B cell (primary cell): ENCODE data around the gene EPB41L2. TPM values are rescaled to one million over a fixed set of nuclear protein-coding genes. Genes with fewer than 3 reads are reported as not detected.

ENCODE experiments used
- ATAC-seq: fragments of 200-7000 bp; cut with Tn5 transposase; one replicate; pipeline ENCODE4 v1.10.0; 2021; ENCODE audit warnings: low read depth, mild to moderate bottlenecking, moderate number of reproducible peaks, moderate library complexity
- CTCF ChIA-PET: fragments of 350-600 bp; sonication (Branson Sonifier 250); formaldehyde crosslinking; loops from one replicate; lab custom pipeline; 2021; ENCODE audit warnings: antibody characterized with exemption, inconsistent platforms; lab: Charles Lee
- POLR2A ChIA-PET: fragments of 350-600 bp; sonication (Branson Sonifier 250); formaldehyde crosslinking; loops from one replicate; lab custom pipeline; 2021; ENCODE audit warnings: antibody characterized with exemption; lab: Charles Lee
- DNase-seq: peaks from one replicate; pipeline ENCODE4 v3.0.0; 2013
- H2AFZ ChIP-seq: 2 replicates; pipeline ENCODE4 v1.6.1; 2012; ENCODE audit warnings: mild to moderate bottlenecking, low read depth, low read length; ENCODE audit not compliant: insufficient read depth, poor library complexity, severe bottlenecking
- H3K27ac ChIP-seq, 2 donors: 1 replicate in 1 of 2; 2 replicates in 1 of 2; pipeline ENCODE4 v1.5.1; 2012 to 2013; ENCODE audit warnings: low read length in 2 of 2, mild to moderate bottlenecking in 2 of 2, moderate library complexity in 1 of 2
- H3K27me3 ChIP-seq, 4 experiments: fragments of 200-600 bp in 1 of 4; sonication (generic) in 1 of 4; replicated peaks in 1 of 4; 1 replicate in 2 of 4; 2 replicates in 2 of 4; pipeline versions ENCODE4 v1.6.1 to v1.7.0; 2013 to 2016; ENCODE audit warnings: low read length in 3 of 4, mild to moderate bottlenecking in 2 of 4, mixed read lengths in 1 of 4, moderate library complexity in 1 of 4; ENCODE audit not compliant: insufficient read depth in 4 of 4, control insufficient read depth in 3 of 4; ENCODE audit errors: control extremely low read depth in 1 of 4
- H3K36me3 ChIP-seq, 2 experiments: replicated peaks in 1 of 2; 1 replicate in 1 of 2; 2 replicates in 1 of 2; pipeline versions ENCODE4 v1.6.1 to v1.7.1; 2013; ENCODE audit warnings: low read length in 1 of 2; ENCODE audit not compliant: insufficient read depth in 2 of 2, control insufficient read depth in 1 of 2; ENCODE audit errors: control extremely low read depth in 1 of 2, extremely low read depth in 1 of 2
- H3K4me1 ChIP-seq, 2 donors: fragments of 200-600 bp in 1 of 2; sonication (generic) in 1 of 2; 1 replicate in 1 of 2; 2 replicates in 1 of 2; pipeline versions ENCODE4 v1.5.1 to v1.6.1; 2013 to 2017; ENCODE audit warnings: low read length in 2 of 2; ENCODE audit not compliant: control insufficient read depth in 2 of 2, insufficient read depth in 2 of 2
- H3K4me2 ChIP-seq: replicated peaks from 2 replicates; pipeline ENCODE3; 2012; ENCODE audit warnings: mild to moderate bottlenecking, low read depth, low read length; ENCODE audit not compliant: poor library complexity, severe bottlenecking
- H3K4me3 ChIP-seq, 5 experiments: fragments of 200-600 bp in 1 of 5; sonication (generic) in 1 of 5; 1 replicate in 3 of 5; 2 replicates in 2 of 5; pipeline versions ENCODE4 v1.5.1 to v1.7.0; 2011 to 2016; ENCODE audit warnings: low read length in 4 of 5, mild to moderate bottlenecking in 4 of 5, low read depth in 2 of 5, control low read depth in 1 of 5, moderate library complexity in 1 of 5; ENCODE audit not compliant: insufficient read depth in 1 of 5; ENCODE audit errors: control extremely low read depth in 1 of 5, extremely low read depth in 1 of 5
- H3K79me2 ChIP-seq: fragments of 200-600 bp; sonication (generic); one replicate; pipeline ENCODE4 v1.6.0; 2016; ENCODE audit warnings: low read length; ENCODE audit not compliant: control insufficient read depth, insufficient read depth
- H3K9ac ChIP-seq: fragments of 200-600 bp; sonication (generic); 2 replicates; pipeline ENCODE4 v1.6.1; 2017; ENCODE audit warnings: mild to moderate bottlenecking, low read length, moderate library complexity
- H3K9me3 ChIP-seq, 3 donors: one replicate each; pipeline versions ENCODE4 v1.6.1 to v1.7.1; 2013; ENCODE audit warnings: low read length in 2 of 3; ENCODE audit not compliant: control insufficient read depth in 2 of 3, insufficient read depth in 1 of 3; ENCODE audit errors: control extremely low read depth in 1 of 3
- H4K20me1 ChIP-seq: 2 replicates; pipeline ENCODE4 v1.6.0; 2012; ENCODE audit warnings: mild to moderate bottlenecking, low read length; ENCODE audit not compliant: insufficient read depth, control insufficient read depth, poor library complexity, severe bottlenecking
- H3K27ac Mint-ChIP-seq: one replicate; pipeline ENCODE4 v1.8.0; 2021; ENCODE audit warnings: mixed read lengths
- H3K27me3 Mint-ChIP-seq: one replicate; pipeline ENCODE4 v1.8.0; 2021; ENCODE audit warnings: mixed read lengths
- H3K4me1 Mint-ChIP-seq: one replicate; pipeline ENCODE4 v1.8.0; 2021; ENCODE audit warnings: mixed read lengths
- H3K4me3 Mint-ChIP-seq: one replicate; pipeline ENCODE4 v1.8.0; 2021; ENCODE audit warnings: mixed read lengths
- H3K9me3 Mint-ChIP-seq: one replicate; pipeline ENCODE4 v1.8.0; 2022; ENCODE audit warnings: mixed read lengths; ENCODE audit not compliant: insufficient read depth
- CTCF ChIP-seq: fragments of 200-600 bp; IDR thresholded peaks from one replicate; pipeline ENCODE4 v1.8.0; 2022; ENCODE audit warnings: antibody characterized with exemption, mild to moderate bottlenecking
- EZH2 ChIP-seq: IDR thresholded peaks from 2 replicates; pipeline ENCODE4 v1.6.1; 2012; ENCODE audit warnings: borderline replicate concordance, low read depth, mild to moderate bottlenecking, moderate library complexity, low read length; ENCODE audit not compliant: insufficient read depth, poor library complexity, severe bottlenecking
- WGBS: methylation state at CpG from one replicate; pipeline ENCODE4 v1.1.5; 2013; ENCODE audit warnings: missing lambda C conversion rate; ENCODE audit not compliant: insufficient coverage; 5-methylcytosine and 5-hydroxymethylcytosine counted together
- intact Hi-C: fragments of 100-400 bp; cut with micrococcal nuclease; formaldehyde crosslinking; loops from one replicate; pipeline ENCODE4 v1.10.0; 2022
- polyA plus RNA-seq: library from polyadenylated mRNA; depleted of rRNA; stranded (reverse); fragments of >200 nt; gene quantifications from 2 replicates; pipeline ENCODE4 v1.2.3, GENCODE V29; 2012
- total RNA-seq, 2 donors: library from RNA; stranded (reverse); fragments of 120-200 nt in 1 of 2; gene quantifications; 1 replicate in 1 of 2; 2 replicates in 1 of 2; pipeline versions ENCODE4 v1.2.3 to v1.2.4, GENCODE V29; 2013 to 2022

The EPB41L2 gene
- total and polyA plus RNA-seq, 2 donors (not counting 1 experiment from before 2014, with no cell fraction given), result 17.8 to 61.0 TPM

GRCh38 chr6:131003488-131004386 lies 59.3 kb downstream of the EPB41L2 start:
- no peaks in the 10 kb centered on the region for H3K27me3 Mint-ChIP-seq
- DNase-seq (no peak), ATAC-seq (no peak)
- H4K20me1 ChIP-seq, result peaks cover 5% of the 10 kb centered on the region
- H3K9me3 Mint-ChIP-seq, result peaks cover 13% of the 10 kb centered on the region
- no peak overlapping the region for H3K4me3 ChIP-seq
- no peak overlapping the region for H3K9ac ChIP-seq
- H3K27me3 ChIP-seq, result no peaks in the 10 kb centered on the region
- no peaks in the 10 kb centered on the region for H3K36me3 ChIP-seq
- no peak overlapping the region for H3K27ac Mint-ChIP-seq
- TF ChIP-seq EZH2, result no peak
- TF ChIP-seq CTCF, result no peak
- 88% methylated on average over 2 of the region's 5 CpGs for WGBS
- POLR2A ChIA-PET, result no interaction called here
- H3K4me1 Mint-ChIP-seq, result peaks cover 38% of the 10 kb centered on the region
- peaks cover 65% of the 10 kb centered on the region for H3K79me2 ChIP-seq
- H3K27ac ChIP-seq, result no peak overlapping the region
- no peak overlapping the region for H3K4me2 ChIP-seq
- CTCF ChIA-PET, result interaction anchor here (1.0 kb wide), 1 partner anchor 26 kb away, joined by 4 read pairs; no protein-coding TSS in a partner anchor
- no peak overlapping the region for H3K4me3 Mint-ChIP-seq
- no peak overlapping the region for H2AFZ ChIP-seq
- intact Hi-C loops, result no loop called here
- peaks cover 0 to 21% (median 16%) of the 10 kb centered on the region in 3 donors for H3K9me3 ChIP-seq
- H3K4me1 ChIP-seq, result peaks cover 4 to 7% of the 10 kb centered on the region in 2 donors

- ChIA-PET CTCF (interaction anchor here (1.0 kb wide), 1 partner anchor 25 kb away, joined by 4 read pairs; no protein-coding TSS in a partner anchor), POLR2A (no interaction called here)
- Histone ChIP-seq H3K27ac (no peak overlapping the region), H3K9ac (no peak overlapping the region), H3K27me3 (no peaks in the 10 kb centered on the region), H3K4me2 (no peak overlapping the region), H4K20me1 (peaks cover 5% of the 10 kb centered on the region), H3K36me3 (no peaks in the 10 kb centered on the region), H3K9me3 (peaks cover 0 to 11% (median 6%) of the 10 kb centered on the region in 3 donors), H3K4me3 (no peak overlapping the region), H3K79me2 (peaks cover 63% of the 10 kb centered on the region), H2AFZ (no peak overlapping the region), H3K4me1 (peaks cover 4 to 7% of the 10 kb centered on the region in 2 donors)
- Mint-ChIP-seq H3K4me1 (peaks cover 40% of the 10 kb centered on the region), H3K9me3 (peaks cover 8% of the 10 kb centered on the region), H3K4me3 (no peak overlapping the region), H3K27ac (no peak overlapping the region), H3K27me3 (no peaks in the 10 kb centered on the region)
- intact Hi-C loops, result no loop called here
- DNase-seq, result no peak
- WGBS, result no CpG with 5 or more reads among the region's 3 CpGs
- TF ChIP-seq CTCF (no peak), EZH2 (no peak)
- ATAC-seq, result no peak
Measured at GRCh38 chr6:131002661-131002980, 60.4 kb downstream of the EPB41L2 start.
